Central memory CD4-positive, alpha-beta T cell (primary cell): Measurements from ENCODE around the gene CYB561A3.
"Not testable (repeated sequence)": the region's sequence is repeated elsewhere in the genome, so short reads cannot be mapped to it uniquely, and the experiment has no call there.

Experiments used
- DNase-seq: peaks from one replicate; pipeline ENCODE4 v3.0.0; 2022
- total RNA-seq, 3 experiments: gene quantifications; one replicate each; lab custom pipeline; 2026; lab: John Stamatoyannopoulos, UW

CYB561A3 gene
- 39.3 to 58.5 (median 44.6) reads per million in 3 experiments for total RNA-seq

GRCh38 chr11:61361741-61362541 is at the start of gene CYB561A3, which contains the start of gene TMEM138:
CYB561A3 (minus strand) TSS chr11:61361882; CDS start chr11:61356713, 5,169 bp downstream.
TMEM138 (plus strand) TSS chr11:61362374; CDS start chr11:61364391, 2,017 bp downstream.
- peak; percentile 82 for DNase-seq

GRCh38 chr11:61406991-61407728 is 45.5 kb upstream of the CYB561A3 start:
- no peak for DNase-seq

- no peak for DNase-seq
Measured at GRCh38 chr11:61406067-61406466, 44.4 kb upstream of the CYB561A3 start.

GRCh38 chr11:61404641-61405040 is 43.0 kb upstream of the CYB561A3 start:
- no peak for DNase-seq

GRCh38 chr11:61404103-61404502 is 42.4 kb upstream of the CYB561A3 start:
- DNase-seq: no peak

- DNase-seq: no peak
Measured at GRCh38 chr11:61403658-61404057, 42.0 kb upstream of the CYB561A3 start.

GRCh38 chr11:61401573-61401972 is 39.9 kb upstream of the CYB561A3 start:
- DNase-seq: no peak

GRCh38 chr11:61401173-61401572 is 39.5 kb upstream of the CYB561A3 start:
- DNase-seq: no peak

GRCh38 chr11:61392981-61393595 is 31.4 kb upstream of the CYB561A3 start:
- peak; percentile 12 for DNase-seq

GRCh38 chr11:61390161-61390560 is 28.5 kb upstream of the CYB561A3 start:
- DNase-seq: no peak

GRCh38 chr11:61384271-61385242 is 22.9 kb upstream of the CYB561A3 start:
- DNase-seq: no peak

- not testable (repeated sequence) for DNase-seq
Measured at GRCh38 chr11:61383859-61384258, 22.2 kb upstream of the CYB561A3 start.

- DNase-seq: no peak
Measured at GRCh38 chr11:61380884-61381283, 19.2 kb upstream of the CYB561A3 start.

GRCh38 chr11:61378713-61379313 is 17.1 kb upstream of the CYB561A3 start:
- no peak for DNase-seq

- DNase-seq: no peak
Measured at GRCh38 chr11:61377461-61378160, 15.9 kb upstream of the CYB561A3 start.

GRCh38 chr11:61375761-61376108 is 14.1 kb upstream of the CYB561A3 start:
- no peak for DNase-seq

GRCh38 chr11:61372659-61373420 is 11.2 kb upstream of the CYB561A3 start:
- no peak for DNase-seq

GRCh38 chr11:61370349-61371005 is 8.8 kb upstream of the CYB561A3 start:
- no peak for DNase-seq
